ENCODE results near the gene SLC4A3.
"Not testable (repeated sequence)": the region's sequence is repeated elsewhere in the genome, so short reads cannot be mapped to it uniquely, and the experiment has no call there.

SLC4A3 gene

GRCh38 chr2:219645631-219646527, 18.4 kb downstream of the SLC4A3 start:
- no peak for DNase-seq (ENCODE audit: low spot score)

GRCh38 chr2:219648176-219648575, 20.7 kb downstream of the SLC4A3 start:
- DNase-seq (ENCODE audit: low spot score): no peak

GRCh38 chr2:219648963-219649362, 21.5 kb downstream of the SLC4A3 start:
- no peak for DNase-seq (ENCODE audit: low spot score)

GRCh38 chr2:219650426-219651248, 23.2 kb downstream of the SLC4A3 start:
- no peak for DNase-seq (ENCODE audit: low spot score)

- DNase-seq (ENCODE audit: low spot score): not testable (repeated sequence)
These were observed 24.2 kb downstream of the SLC4A3 start for GRCh38 chr2:219651656-219652055.

- no peak for DNase-seq (ENCODE audit: low spot score)
These were observed 29.1 kb downstream of the SLC4A3 start for GRCh38 chr2:219656526-219656925.

GRCh38 chr2:219658196-219658846, 30.9 kb downstream of the SLC4A3 start:
- no peak for DNase-seq (ENCODE audit: low spot score)

- DNase-seq (ENCODE audit: low spot score): no peak
These were observed 31.4 kb downstream of the SLC4A3 start for GRCh38 chr2:219658874-219659273.

- DNase-seq (ENCODE audit: low spot score): no peak
These were observed 33.9 kb downstream of the SLC4A3 start for GRCh38 chr2:219661197-219661954.

- DNase-seq (ENCODE audit: low spot score): no peak
These were observed 34.5 kb downstream of the SLC4A3 start for GRCh38 chr2:219661955-219662395.

- no peak for DNase-seq (ENCODE audit: low spot score)
These were observed 35.1 kb downstream of the SLC4A3 start for GRCh38 chr2:219662566-219662965.

- DNase-seq (ENCODE audit: low spot score): no peak
These were observed 35.8 kb downstream of the SLC4A3 start for GRCh38 chr2:219663116-219663762.

- DNase-seq (ENCODE audit: low spot score): no peak
These were observed 36.6 kb downstream of the SLC4A3 start for GRCh38 chr2:219664041-219664440.

- DNase-seq (ENCODE audit: low spot score): no peak
These were observed 37.5 kb downstream of the SLC4A3 start for GRCh38 chr2:219664944-219665343.

- no peak for DNase-seq (ENCODE audit: low spot score)
These were observed 38.5 kb downstream of the SLC4A3 start for GRCh38 chr2:219665926-219666325.

- DNase-seq (ENCODE audit: low spot score): no peak
These were observed 40.9 kb downstream of the SLC4A3 start for GRCh38 chr2:219668316-219668715.

GRCh38 chr2:219670386-219670785, 43.0 kb downstream of the SLC4A3 start:
- no peak for DNase-seq (ENCODE audit: low spot score)

- no peak for DNase-seq (ENCODE audit: low spot score)
These were observed 43.8 kb downstream of the SLC4A3 start for GRCh38 chr2:219671279-219671678.

GRCh38 chr2:219672406-219672805, 45.0 kb downstream of the SLC4A3 start:
- no peak for DNase-seq (ENCODE audit: low spot score)

GRCh38 chr2:219675221-219675620, 47.8 kb downstream of the SLC4A3 start:
- DNase-seq (ENCODE audit: low spot score): no peak

GRCh38 chr2:219676586-219676985, 49.2 kb downstream of the SLC4A3 start:
- DNase-seq (ENCODE audit: low spot score): no peak
